K562 (cell line): Measurements from ENCODE around the gene FERMT3. TPM values are rescaled to one million over a fixed set of nuclear protein-coding genes. Genes with fewer than 3 reads are reported as not detected.

ENCODE experiments used
- ATAC-seq: fragments of 200-7000 bp; cut with Tn5 transposase; 3 replicates; pipeline ENCODE4 v1.9.1; 2020; ENCODE audit warnings: moderate library complexity
- BruUV-seq: library from RNA; stranded (reverse); fragments of 400-500 nt; replicated peaks from 2 replicates; lab custom pipeline; 2021; lab: Mats Ljungman, UMichigan
- CTCF ChIA-PET: fragments of 300-600 bp; formaldehyde crosslinking; extraction: SDS; loops from one replicate; lab custom pipeline; 2021; ENCODE audit warnings: low intra/inter-chr PET ratio; lab: Yijun Ruan, JAX
- POLR2A ChIA-PET: fragments of 300-600, 350-650 bp; sonication (Branson Sonifier 250); formaldehyde crosslinking; extraction: SDS; loops from one replicate; lab custom pipeline; 2021; ENCODE audit warnings: antibody characterized with exemption, inconsistent platforms; lab: Yijun Ruan, JAX
- DNase-seq, 4 experiments: peaks; one replicate each; pipeline versions ENCODE4 v3.0.0 to v3.0.0-alpha.2; 2011 to 2018; ENCODE audit warnings: low spot score in 3 of 4, mixed read lengths in 3 of 4; ENCODE audit errors: extremely low read depth in 1 of 4
- FAIRE-seq: peaks from 2 replicates; lab custom pipeline; 2011; peaks lifted over from hg19 to GRCh38; lab: Jason Lieb, UNC
- H2AFZ ChIP-seq: 2 replicates; pipeline ENCODE4 v1.6.0; 2011; ENCODE audit warnings: low read depth, low read length, control low read depth, inconsistent platforms
- H3K27ac ChIP-seq: fragments of 200-600 bp; 3 replicates; pipeline ENCODE4 v1.8.0; 2011; ENCODE audit warnings: low read depth, mild to moderate bottlenecking, control low read depth, inconsistent platforms, low read length, moderate library complexity, mixed read lengths; ENCODE audit errors: extremely low read depth
- H3K27me3 ChIP-seq, 2 experiments: fragments of 300-600 bp in 1 of 2; 2 replicates in 1 of 2; 3 replicates in 1 of 2; pipeline versions ENCODE4 v1.6.0 to v1.8.0; 2011; ENCODE audit warnings: inconsistent platforms in 2 of 2, low read length in 2 of 2, mild to moderate bottlenecking in 1 of 2, mixed read lengths in 1 of 2, moderate library complexity in 1 of 2; ENCODE audit not compliant: control insufficient read depth in 2 of 2, insufficient read depth in 2 of 2
- H3K36me3 ChIP-seq: fragments of 300-600 bp; 3 replicates; pipeline ENCODE4 v1.8.0; 2011; ENCODE audit warnings: mild to moderate bottlenecking, low read length, inconsistent platforms; ENCODE audit not compliant: control insufficient read depth, insufficient read depth
- H3K4me1 ChIP-seq, 2 experiments: fragments of 200-600 bp in 1 of 2; replicated peaks in 1 of 2; 2 replicates in 1 of 2; 3 replicates in 1 of 2; pipeline versions ENCODE4 v1.5.1 to v1.8.0; 2011; ENCODE audit warnings: inconsistent platforms in 2 of 2, low read length in 2 of 2, mild to moderate bottlenecking in 1 of 2, mixed read lengths in 1 of 2, moderate library complexity in 1 of 2; ENCODE audit not compliant: control insufficient read depth in 2 of 2, insufficient read depth in 2 of 2
- H3K4me2 ChIP-seq: 2 replicates; pipeline ENCODE4 v1.6.1; 2011; ENCODE audit warnings: low read length, control low read depth, inconsistent platforms, mixed read lengths; ENCODE audit not compliant: insufficient read depth
- H3K4me3 ChIP-seq: fragments of 200-600 bp; sonication (generic), shearing (Covaris generic); 2 replicates; pipeline ENCODE4 v1.5.1; 2016; ENCODE audit warnings: control low read depth, inconsistent platforms
- H3K79me2 ChIP-seq: fragments of 200-600 bp; 3 replicates; pipeline ENCODE4 v1.8.0; 2011; ENCODE audit warnings: low read length, inconsistent platforms; ENCODE audit not compliant: control insufficient read depth, insufficient read depth
- H3K9ac ChIP-seq, 2 experiments: 2 replicates each; pipeline versions ENCODE4 v1.6.0 to v1.6.1; 2011; ENCODE audit warnings: low read depth in 2 of 2, low read length in 2 of 2, control low read depth in 1 of 2, inconsistent platforms in 1 of 2, mild to moderate bottlenecking in 1 of 2, mixed read lengths in 1 of 2; ENCODE audit not compliant: insufficient read depth in 1 of 2
- H3K9me1 ChIP-seq: one replicate; pipeline ENCODE4 v1.6.0; 2011; ENCODE audit warnings: inconsistent platforms, mild to moderate bottlenecking, low read length, moderate library complexity; ENCODE audit not compliant: control insufficient read depth, insufficient read depth
- H3K9me3 ChIP-seq: replicated peaks from 2 replicates; pipeline ENCODE4 v1.5.1; 2011; ENCODE audit warnings: low read depth, low read length, inconsistent platforms; ENCODE audit not compliant: control insufficient read depth, insufficient read depth
- H4K20me1 ChIP-seq: replicated peaks from 2 replicates; pipeline ENCODE4 v1.6.1; 2011; ENCODE audit warnings: low read length, inconsistent platforms, mixed read lengths; ENCODE audit not compliant: control insufficient read depth, insufficient read depth
- FOXP4 ChIP-seq: sonication (generic); formaldehyde crosslinking; IDR thresholded peaks from 2 replicates; pipeline ENCODE4 v1.8.0; 2022; ENCODE audit warnings: mild to moderate bottlenecking, missing genetic modification reagents, borderline replicate concordance
- KDM4B ChIP-seq, 2 experiments: fragments of 450-650 bp in 1 of 2; sonication (generic) in 1 of 2; IDR thresholded peaks; 2 replicates each; pipeline ENCODE4 v1.6.1; 2016 to 2017; ENCODE audit warnings: borderline replicate concordance in 2 of 2, antibody characterized with exemption in 1 of 2, low read depth in 1 of 2, mild to moderate bottlenecking in 1 of 2
- NFXL1 ChIP-seq: fragments of 450-650 bp; formaldehyde crosslinking; IDR thresholded peaks from 2 replicates; pipeline ENCODE4 v1.4.0; 2021; ENCODE audit warnings: mild to moderate bottlenecking
- RBM25 ChIP-seq: fragments of 200-400 bp; formaldehyde crosslinking; IDR thresholded peaks from 2 replicates; pipeline ENCODE4 v1.6.1; 2018; ENCODE audit warnings: low read length, low read depth, moderate library complexity; ENCODE audit not compliant: severe bottlenecking
- SMAD2 ChIP-seq: fragments of 150-350 bp; IDR thresholded peaks from 2 replicates; pipeline ENCODE4 v1.6.1; 2014; ENCODE audit warnings: low read depth, mild to moderate bottlenecking, low read length
- ZNF511 ChIP-seq: sonication (generic); formaldehyde crosslinking; IDR thresholded peaks from 2 replicates; pipeline ENCODE4 v1.8.0; 2022; ENCODE audit warnings: mild to moderate bottlenecking, missing genetic modification reagents
- WGBS: fragments of 100-300 bp; shearing (Covaris generic); methylation state at CpG from one replicate; pipeline ENCODE4 v1.1.6; 2016; ENCODE audit warnings: low coverage, mixed read lengths; ENCODE audit not compliant: insufficient coverage; ENCODE audit errors: missing lambda C conversion rate; 5-methylcytosine and 5-hydroxymethylcytosine counted together
- in situ Hi-C: fragments of 300-500 bp; cut with MboI; formaldehyde crosslinking; loops from 4 replicates; pipeline ENCODE4 v1.15.0; 2018; ENCODE audit warnings: inconsistent platforms, mixed read lengths
- intact Hi-C: fragments of 100-400 bp; cut with micrococcal nuclease; formaldehyde crosslinking; loops from 2 replicates; pipeline ENCODE4 v1.14.2; 2022
- polyA plus RNA-seq, 8 experiments: library from polyadenylated mRNA; depleted of rRNA in 4 of 8; stranded (reverse) in 5 of 8; unstranded in 3 of 8; fragments of >200 nt; fragmentation: Nextera tagmentation in 2 of 8; fragmentation: Illumina TruSeq in 1 of 8; extraction: Ambion mirVana in 2 of 8; extraction: Trizol in 1 of 8; gene quantifications; 2 replicates each; pipeline versions ENCODE4 v1.2.1 to v1.2.3, GENCODE V29; 2011 to 2014; ENCODE audit warnings: inconsistent platforms in 1 of 8, missing spikeins in 1 of 8
- total RNA-seq, 7 experiments: library from RNA; depleted of rRNA in 6 of 7; stranded (reverse); fragments of >200 nt in 6 of 7; fragmentation: Illumina TruSeq in 2 of 7; extraction: Trizol in 2 of 7; gene quantifications; 2 replicates each; pipeline versions ENCODE4 v1.2.1 to v1.2.3, GENCODE V29; 2011 to 2021; ENCODE audit warnings: low replicate concordance in 1 of 7
- TF ChIP-seq, protein P1 (sequence below): sonication (generic); formaldehyde crosslinking; IDR thresholded peaks from 2 replicates; pipeline ENCODE4 v1.8.0; 2022; ENCODE audit warnings: mild to moderate bottlenecking, missing genetic modification reagents
- TF ChIP-seq, protein P2 (sequence below), 2 experiments: fragments of 450-650 bp; IDR thresholded peaks; 2 replicates each; pipeline ENCODE4 v1.6.1; 2018; ENCODE audit warnings: mild to moderate bottlenecking in 2 of 2, low read depth in 1 of 2; ENCODE audit not compliant: partially characterized antibody in 2 of 2
- TF ChIP-seq, protein P3 (sequence below): fragments of 200-800 bp; sonication (Bioruptor generic); IDR thresholded peaks from 2 replicates; pipeline ENCODE4 v1.6.1; 2017; ENCODE audit warnings: missing genetic modification characterization, missing compliant biosample characterization

The FERMT3 gene
- total and polyA plus RNA-seq, 9 of the 15 experiments (the other 6 are each of a cell fraction or from before 2014, with no cell fraction given) = 3.2 to 275 (median 79.7) TPM

DNA sequence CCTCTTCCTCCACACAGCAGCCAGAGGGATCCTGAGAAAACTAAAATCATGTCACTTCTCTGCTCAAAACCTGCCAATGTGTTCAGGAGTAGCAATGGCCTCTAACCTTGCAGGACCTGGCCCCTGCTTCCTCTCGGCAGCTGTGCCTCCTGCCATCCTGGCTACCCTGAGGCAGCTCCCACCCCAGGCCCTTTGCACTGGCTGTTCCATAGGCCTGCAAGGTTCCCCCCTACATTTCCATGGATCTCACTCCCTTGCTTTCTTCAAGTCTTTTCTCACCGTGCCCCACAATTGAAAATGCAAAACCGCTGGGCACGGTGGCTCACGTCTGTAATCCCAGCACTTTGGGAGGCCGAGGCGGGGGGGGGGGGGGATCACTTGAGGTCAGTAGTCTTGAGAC lies 22.6 kb upstream of the FERMT3 start:
- Histone ChIP-seq H3K79me2 (peaks cover 32% of the 10 kb centered on the region), H2AFZ (no peak overlapping the region), H3K4me3 (peak overlapping the region; percentile 70; the same call in 1 of the 2 replicates), H3K9me3 (no peaks in the 10 kb centered on the region), H3K27ac (peak overlapping the region; percentile 43; the same call in 2 of the 3 replicates), H3K4me1 (peaks cover 26 to 55% of the 10 kb centered on the region in 2 experiments), H3K36me3 (peaks cover 4% of the 10 kb centered on the region), H3K4me2 (peak overlapping the region; percentile 97), H3K9ac (peak overlapping the region; percentile 42 to 99; a peak in 3 of 4 replicates), H3K9me1 (no peaks in the 10 kb centered on the region), H3K27me3 (no peaks in the 10 kb centered on the region), H4K20me1 (no peaks in the 10 kb centered on the region)
- POLR2A ChIA-PET = no interaction called here
- CTCF ChIA-PET = no interaction called here
- in situ Hi-C loops = no loop called here
- DNase-seq = no peak
- 22% methylated on average over 4 of the region's 7 CpGs for WGBS
- no peak for FAIRE-seq
- ATAC-seq = no peak
- intact Hi-C loops = loop anchor here (2.0 kb wide), 1 partner anchor 47 kb away; the partner anchor contains the start of gene DNAJC4
- no TSS peak for BruUV-seq
- TF ChIP-seq ZNF511 (no peak), FOXP4 (CRISPR knock-in tag) (no peak), KDM4B (IDR thresholded peaks at IDR 0.05; ENCODE audit: borderline replicate concordance in 2 of 2, low read depth in 1 of 2) (no peak), SMAD2 (no peak), RBM25 (peak; percentile 59), NFXL1 (CRISPR knock-in tag) (no peak)
- TF ChIP-seq, protein P1, sequence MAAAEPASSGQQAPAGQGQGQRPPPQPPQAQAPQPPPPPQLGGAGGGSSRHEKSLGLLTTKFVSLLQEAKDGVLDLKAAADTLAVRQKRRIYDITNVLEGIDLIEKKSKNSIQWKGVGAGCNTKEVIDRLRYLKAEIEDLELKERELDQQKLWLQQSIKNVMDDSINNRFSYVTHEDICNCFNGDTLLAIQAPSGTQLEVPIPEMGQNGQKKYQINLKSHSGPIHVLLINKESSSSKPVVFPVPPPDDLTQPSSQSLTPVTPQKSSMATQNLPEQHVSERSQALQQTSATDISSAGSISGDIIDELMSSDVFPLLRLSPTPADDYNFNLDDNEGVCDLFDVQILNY (CRISPR knock-in tag) = no peak
- TF ChIP-seq, protein P2, sequence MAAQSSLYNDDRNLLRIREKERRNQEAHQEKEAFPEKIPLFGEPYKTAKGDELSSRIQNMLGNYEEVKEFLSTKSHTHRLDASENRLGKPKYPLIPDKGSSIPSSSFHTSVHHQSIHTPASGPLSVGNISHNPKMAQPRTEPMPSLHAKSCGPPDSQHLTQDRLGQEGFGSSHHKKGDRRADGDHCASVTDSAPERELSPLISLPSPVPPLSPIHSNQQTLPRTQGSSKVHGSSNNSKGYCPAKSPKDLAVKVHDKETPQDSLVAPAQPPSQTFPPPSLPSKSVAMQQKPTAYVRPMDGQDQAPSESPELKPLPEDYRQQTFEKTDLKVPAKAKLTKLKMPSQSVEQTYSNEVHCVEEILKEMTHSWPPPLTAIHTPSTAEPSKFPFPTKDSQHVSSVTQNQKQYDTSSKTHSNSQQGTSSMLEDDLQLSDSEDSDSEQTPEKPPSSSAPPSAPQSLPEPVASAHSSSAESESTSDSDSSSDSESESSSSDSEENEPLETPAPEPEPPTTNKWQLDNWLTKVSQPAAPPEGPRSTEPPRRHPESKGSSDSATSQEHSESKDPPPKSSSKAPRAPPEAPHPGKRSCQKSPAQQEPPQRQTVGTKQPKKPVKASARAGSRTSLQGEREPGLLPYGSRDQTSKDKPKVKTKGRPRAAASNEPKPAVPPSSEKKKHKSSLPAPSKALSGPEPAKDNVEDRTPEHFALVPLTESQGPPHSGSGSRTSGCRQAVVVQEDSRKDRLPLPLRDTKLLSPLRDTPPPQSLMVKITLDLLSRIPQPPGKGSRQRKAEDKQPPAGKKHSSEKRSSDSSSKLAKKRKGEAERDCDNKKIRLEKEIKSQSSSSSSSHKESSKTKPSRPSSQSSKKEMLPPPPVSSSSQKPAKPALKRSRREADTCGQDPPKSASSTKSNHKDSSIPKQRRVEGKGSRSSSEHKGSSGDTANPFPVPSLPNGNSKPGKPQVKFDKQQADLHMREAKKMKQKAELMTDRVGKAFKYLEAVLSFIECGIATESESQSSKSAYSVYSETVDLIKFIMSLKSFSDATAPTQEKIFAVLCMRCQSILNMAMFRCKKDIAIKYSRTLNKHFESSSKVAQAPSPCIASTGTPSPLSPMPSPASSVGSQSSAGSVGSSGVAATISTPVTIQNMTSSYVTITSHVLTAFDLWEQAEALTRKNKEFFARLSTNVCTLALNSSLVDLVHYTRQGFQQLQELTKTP (IDR thresholded peaks at IDR 0.05; ENCODE audit: low read depth in 1 of 2, partially characterized antibody in 2 of 2) = peak in 1 of 2 experiments; percentile 40
- TF ChIP-seq, protein P3, sequence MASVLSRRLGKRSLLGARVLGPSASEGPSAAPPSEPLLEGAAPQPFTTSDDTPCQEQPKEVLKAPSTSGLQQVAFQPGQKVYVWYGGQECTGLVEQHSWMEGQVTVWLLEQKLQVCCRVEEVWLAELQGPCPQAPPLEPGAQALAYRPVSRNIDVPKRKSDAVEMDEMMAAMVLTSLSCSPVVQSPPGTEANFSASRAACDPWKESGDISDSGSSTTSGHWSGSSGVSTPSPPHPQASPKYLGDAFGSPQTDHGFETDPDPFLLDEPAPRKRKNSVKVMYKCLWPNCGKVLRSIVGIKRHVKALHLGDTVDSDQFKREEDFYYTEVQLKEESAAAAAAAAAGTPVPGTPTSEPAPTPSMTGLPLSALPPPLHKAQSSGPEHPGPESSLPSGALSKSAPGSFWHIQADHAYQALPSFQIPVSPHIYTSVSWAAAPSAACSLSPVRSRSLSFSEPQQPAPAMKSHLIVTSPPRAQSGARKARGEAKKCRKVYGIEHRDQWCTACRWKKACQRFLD = no peak
